ENCODE results near the gene TUBA1B.
A peak's percentile ranks its signal among the peaks of the same experiment; 100 is the strongest.

TUBA1B gene

GRCh38 chr12:49097381-49097780 is 33.8 kb downstream of the TUBA1B start:
- TF ChIP-seq CTCF (IDR thresholded peaks at IDR 0.05; ENCODE audit: control insufficient read depth, insufficient read depth, low read depth, low read length, missing control alignments): no peak
- H3K4me3 ChIP-seq (ENCODE audit: control insufficient read depth, low read depth, low read length): no peak overlapping the region
- no peak for DNase-seq (ENCODE audit: low read depth)

GRCh38 chr12:49094975-49095365 is 36.2 kb downstream of the TUBA1B start:
- DNase-seq (ENCODE audit: low read depth): no peak
- no peak overlapping the region for H3K4me3 ChIP-seq (ENCODE audit: control insufficient read depth, low read depth, low read length)
- no peak for TF ChIP-seq CTCF (IDR thresholded peaks at IDR 0.05; ENCODE audit: control insufficient read depth, insufficient read depth, low read depth, low read length, missing control alignments)

- DNase-seq (ENCODE audit: low read depth): no peak
- H3K4me3 ChIP-seq (ENCODE audit: control insufficient read depth, low read depth, low read length): no peak within 1 kb of the TSS; the same call in none of the 2 replicates
- no peak for TF ChIP-seq CTCF (IDR thresholded peaks at IDR 0.05; ENCODE audit: control insufficient read depth, insufficient read depth, low read depth, low read length, missing control alignments)
Measured at GRCh38 chr12:49094160-49094974, 36.8 kb downstream of the TUBA1B start, which contains the start of gene DHH. Gene DHH, minus strand, starts transcription at chr12:49094801. Its CDS starts 289 bp downstream, at chr12:49094512.

- no peak for TF ChIP-seq CTCF (IDR thresholded peaks at IDR 0.05; ENCODE audit: control insufficient read depth, insufficient read depth, low read depth, low read length, missing control alignments)
- DNase-seq (ENCODE audit: low read depth): no peak
- H3K4me3 ChIP-seq (ENCODE audit: control insufficient read depth, low read depth, low read length): no peak overlapping the region; the same call in 1 of the 2 replicates
Measured at GRCh38 chr12:49093792-49094159, 37.4 kb downstream of the TUBA1B start.

- TF ChIP-seq CTCF (IDR thresholded peaks at IDR 0.05; ENCODE audit: control insufficient read depth, insufficient read depth, low read depth, low read length, missing control alignments): no peak
- no peak for DNase-seq (ENCODE audit: low read depth)
- no peak overlapping the region for H3K4me3 ChIP-seq (ENCODE audit: control insufficient read depth, low read depth, low read length)
Measured at GRCh38 chr12:49092816-49093406, 38.3 kb downstream of the TUBA1B start.

GRCh38 chr12:49092086-49092815 is 38.9 kb downstream of the TUBA1B start:
- peak; percentile 46 for TF ChIP-seq CTCF (IDR thresholded peaks at IDR 0.05; ENCODE audit: control insufficient read depth, insufficient read depth, low read depth, low read length, missing control alignments)
- H3K4me3 ChIP-seq (ENCODE audit: control insufficient read depth, low read depth, low read length): peak overlapping the region; percentile 28
- DNase-seq (ENCODE audit: low read depth): no peak

All from AG09309 (cell line).